KOPT-K1 (cell line): Measurements from ENCODE around the gene SFMBT2.
"Not testable (repeated sequence)": the region's sequence is repeated elsewhere in the genome, so short reads cannot be mapped to it uniquely, and the experiment has no call there.

ENCODE experiments used
- H3K27ac ChIP-seq: fragments of 200-600 bp; sonication (generic); 2 replicates; pipeline ENCODE4 v1.5.1; 2016; ENCODE audit warnings: antibody characterized with exemption, mild to moderate bottlenecking, low read depth, low read length; ENCODE audit not compliant: poor library complexity, severe bottlenecking
- H3K36me3 ChIP-seq: fragments of 200-600 bp; sonication (generic); 2 replicates; pipeline ENCODE4 v1.5.1; 2017; ENCODE audit warnings: antibody characterized with exemption, mild to moderate bottlenecking, low read length, moderate library complexity; ENCODE audit not compliant: insufficient read depth
- H3K9me3 ChIP-seq: fragments of 200-600 bp; sonication (generic); 2 replicates; pipeline ENCODE4 v1.5.1; 2017; ENCODE audit warnings: antibody characterized with exemption, low read length, mild to moderate bottlenecking; ENCODE audit not compliant: insufficient read depth, poor library complexity, severe bottlenecking

Gene SFMBT2

DNA sequence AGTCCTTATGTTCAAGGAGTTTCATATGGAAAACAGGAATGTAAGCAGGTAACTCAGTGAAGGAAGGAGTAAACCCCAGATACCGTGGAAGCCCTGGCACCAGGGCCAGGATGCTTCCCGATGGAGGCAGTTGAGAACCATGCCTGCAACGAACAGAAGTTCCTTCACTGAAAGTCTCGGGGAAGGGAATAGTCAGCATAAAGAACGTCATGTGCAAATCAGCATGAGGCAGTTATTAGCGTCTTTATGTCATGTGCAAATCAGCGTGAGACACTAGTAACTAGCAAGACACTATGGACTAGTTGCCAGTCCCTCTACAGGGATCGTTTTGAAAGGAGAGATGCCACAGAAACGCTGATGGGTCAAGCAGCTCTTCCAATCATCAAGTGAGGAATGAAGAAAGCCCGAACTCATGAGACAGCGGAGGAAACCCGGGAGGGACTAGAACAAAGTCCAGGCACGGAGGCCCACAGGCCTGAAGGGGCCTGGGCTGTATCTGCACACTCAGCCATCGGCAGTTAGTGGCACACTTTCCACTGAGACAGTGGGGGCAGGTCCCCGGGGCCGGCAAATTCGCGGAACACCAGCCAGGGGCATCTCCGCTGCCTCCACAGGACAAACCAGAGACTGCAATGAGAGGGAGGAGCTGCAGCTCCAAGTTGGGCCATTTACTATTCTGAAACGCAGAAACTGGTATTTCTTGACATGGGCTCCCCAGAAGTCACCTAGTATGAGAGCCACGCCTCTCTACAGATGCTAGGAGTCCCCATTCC, 109.6 kb downstream of the SFMBT2 start:
- no peak overlapping the region for H3K27ac ChIP-seq
- peaks cover 7% of the 10 kb centered on the region for H3K9me3 ChIP-seq
- peaks cover 8% of the 10 kb centered on the region; the same call in 1 of the 2 replicates for H3K36me3 ChIP-seq

DNA sequence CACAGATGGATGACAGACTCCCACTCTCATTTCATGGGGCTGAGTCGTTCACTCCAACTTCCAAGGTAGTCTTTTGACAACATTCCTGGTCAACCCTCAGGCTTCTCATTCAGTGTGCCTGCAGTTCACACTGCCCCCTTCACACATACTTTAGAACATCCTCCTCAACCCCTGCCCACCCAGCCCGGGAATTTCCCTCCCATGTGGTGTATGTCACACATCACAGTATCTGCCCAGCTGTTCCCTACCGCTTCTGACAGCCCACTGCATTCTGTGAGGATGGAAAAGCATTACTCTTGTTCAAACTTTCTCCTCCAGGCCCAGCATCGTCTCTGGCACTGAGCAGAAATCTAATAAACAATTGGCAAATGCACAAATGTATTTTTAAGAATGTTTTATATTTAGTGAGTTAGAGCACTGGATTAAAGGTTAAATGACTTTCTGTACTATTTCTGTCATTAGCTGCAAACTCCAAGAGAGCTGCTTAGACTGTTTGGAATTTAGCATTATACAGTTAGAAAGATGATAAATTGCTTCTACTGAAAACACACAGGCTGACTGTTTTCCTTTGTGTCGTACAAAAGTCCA, 110.4 kb downstream of the SFMBT2 start:
- 0 out of 2 replicates have a peak, but pooled peaks cover 8% of the 10 kb centered on the region for H3K36me3 ChIP-seq
- no peak overlapping the region for H3K27ac ChIP-seq
- H3K9me3 ChIP-seq: no peaks in the 10 kb centered on the region

- not testable (repeated sequence) for H3K9me3 ChIP-seq, H3K36me3 ChIP-seq, H3K27ac ChIP-seq
Measured at GRCh38 chr10:7299601-7300325, 111.1 kb downstream of the SFMBT2 start.

- Histone ChIP-seq H3K36me3 (0 out of 2 replicates have a peak, but pooled peaks cover 8% of the 10 kb centered on the region), H3K27ac (no peak overlapping the region), H3K9me3 (no peaks in the 10 kb centered on the region)
Measured at GRCh38 chr10:7298495-7298894, 112.3 kb downstream of the SFMBT2 start.

GRCh38 chr10:7297094-7297493, 113.7 kb downstream of the SFMBT2 start:
- H3K36me3 ChIP-seq: 0 out of 2 replicates have a peak, but pooled peaks cover 8% of the 10 kb centered on the region
- H3K9me3 ChIP-seq: no peaks in the 10 kb centered on the region
- no peak overlapping the region for H3K27ac ChIP-seq

DNA sequence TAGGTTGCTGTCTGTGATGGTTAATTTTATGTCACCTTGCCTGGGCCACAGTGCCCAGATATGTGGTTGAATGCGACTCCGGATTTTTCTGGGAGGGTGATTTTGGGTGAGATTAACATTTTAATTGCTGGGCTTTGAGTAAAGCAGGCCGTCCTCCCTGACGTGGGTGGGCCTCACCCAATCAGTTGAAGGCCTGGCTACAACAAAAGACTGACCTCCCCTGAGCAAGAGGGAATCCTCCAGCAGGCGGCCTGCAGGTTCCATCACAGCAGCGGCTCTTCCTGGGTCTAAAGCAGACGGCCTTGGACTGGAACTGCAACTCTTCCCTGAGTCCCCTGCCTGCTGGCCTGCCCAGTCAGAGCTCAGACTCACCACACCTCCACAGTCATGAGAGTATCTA, 114.2 kb downstream of the SFMBT2 start:
- Histone ChIP-seq H3K27ac (no peak overlapping the region), H3K9me3 (no peaks in the 10 kb centered on the region), H3K36me3 (0 out of 2 replicates have a peak, but pooled peaks cover 8% of the 10 kb centered on the region)

- Histone ChIP-seq H3K9me3 (no peaks in the 10 kb centered on the region), H3K36me3 (0 out of 2 replicates have a peak, but pooled peaks cover 9% of the 10 kb centered on the region), H3K27ac (no peak overlapping the region)
Measured at GRCh38 chr10:7296076-7296475, 114.8 kb downstream of the SFMBT2 start.

GRCh38 chr10:7293378-7293920, 117.4 kb downstream of the SFMBT2 start:
- H3K27ac ChIP-seq: no peak overlapping the region
- H3K36me3 ChIP-seq: peaks cover 11% of the 10 kb centered on the region; the same call in 1 of the 2 replicates
- H3K9me3 ChIP-seq: no peaks in the 10 kb centered on the region

DNA sequence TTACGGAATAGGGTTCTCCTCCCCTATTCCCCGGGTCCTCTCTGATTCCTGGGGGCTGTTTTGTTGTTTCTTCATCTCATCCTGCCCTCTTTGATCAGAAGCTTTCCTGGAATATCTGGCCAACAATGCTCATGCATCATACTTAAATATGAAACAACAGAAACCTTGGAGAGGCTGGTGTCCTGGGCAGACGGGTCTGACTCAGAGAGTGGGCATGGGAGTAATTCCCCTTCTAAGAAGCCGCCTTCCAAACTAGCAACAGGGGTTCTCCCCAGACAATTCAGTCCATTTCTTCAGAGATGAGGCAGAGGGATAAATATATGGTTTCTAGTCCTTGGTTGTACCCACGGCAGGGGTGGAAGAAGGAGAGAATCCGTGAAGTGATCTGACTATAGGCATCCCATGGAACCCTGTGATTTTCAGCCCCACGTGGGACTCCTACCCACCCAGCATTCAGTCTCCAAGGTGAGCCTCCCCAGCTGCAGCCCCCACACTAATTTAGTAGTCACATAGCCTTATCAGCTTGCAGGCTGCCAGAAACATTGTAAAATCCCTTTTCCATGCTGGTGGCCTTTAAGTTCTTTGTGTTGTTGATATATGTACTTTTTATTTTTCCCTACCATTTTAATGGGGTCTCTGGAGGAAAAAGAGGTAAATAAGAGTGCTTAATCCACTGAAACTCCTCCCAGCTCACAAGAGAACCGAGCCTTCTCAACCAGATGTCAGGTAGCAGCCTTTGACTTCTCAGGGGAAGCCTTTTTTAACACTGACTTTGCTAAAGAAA, 119.2 kb downstream of the SFMBT2 start:
- no peaks in the 10 kb centered on the region for H3K9me3 ChIP-seq
- H3K27ac ChIP-seq: no peak overlapping the region
- peaks cover 4% of the 10 kb centered on the region; the same call in 1 of the 2 replicates for H3K36me3 ChIP-seq

DNA sequence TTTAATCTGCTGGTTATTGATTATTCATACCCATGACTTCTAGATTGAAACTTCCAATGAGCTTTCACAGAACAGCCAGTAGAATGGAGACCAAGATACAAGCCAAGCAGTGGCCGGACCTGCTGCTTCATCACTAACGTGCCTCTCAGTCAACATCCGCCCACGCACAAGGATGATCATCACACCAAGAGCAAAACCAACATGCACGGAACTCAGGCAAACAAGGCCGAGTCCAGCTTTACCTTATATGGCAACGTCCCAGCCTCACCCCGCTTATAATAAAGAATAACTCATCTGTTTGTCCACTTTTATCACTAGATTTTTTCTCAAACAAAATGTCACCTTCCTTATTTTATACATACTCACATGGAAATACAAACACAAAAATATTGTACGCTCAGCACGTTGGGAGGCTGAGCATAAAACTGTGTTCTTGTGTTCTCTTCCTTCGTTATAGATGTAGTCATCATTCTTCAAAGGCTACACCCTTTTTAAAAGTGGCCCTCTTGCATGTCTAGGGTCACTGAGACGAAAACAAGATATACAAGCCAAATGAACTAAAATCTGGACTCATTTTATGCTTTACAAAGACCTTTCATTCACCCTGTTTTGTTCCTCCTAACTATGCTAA, 122.7 kb downstream of the SFMBT2 start:
- peaks cover 4% of the 10 kb centered on the region; the same call in 1 of the 2 replicates for H3K36me3 ChIP-seq
- H3K27ac ChIP-seq: no peak overlapping the region
- H3K9me3 ChIP-seq: no peaks in the 10 kb centered on the region

- Histone ChIP-seq H3K27ac (no peak overlapping the region), H3K36me3 (peaks cover 11% of the 10 kb centered on the region)
Measured at GRCh38 chr10:7287377-7287776, 123.5 kb downstream of the SFMBT2 start.

DNA sequence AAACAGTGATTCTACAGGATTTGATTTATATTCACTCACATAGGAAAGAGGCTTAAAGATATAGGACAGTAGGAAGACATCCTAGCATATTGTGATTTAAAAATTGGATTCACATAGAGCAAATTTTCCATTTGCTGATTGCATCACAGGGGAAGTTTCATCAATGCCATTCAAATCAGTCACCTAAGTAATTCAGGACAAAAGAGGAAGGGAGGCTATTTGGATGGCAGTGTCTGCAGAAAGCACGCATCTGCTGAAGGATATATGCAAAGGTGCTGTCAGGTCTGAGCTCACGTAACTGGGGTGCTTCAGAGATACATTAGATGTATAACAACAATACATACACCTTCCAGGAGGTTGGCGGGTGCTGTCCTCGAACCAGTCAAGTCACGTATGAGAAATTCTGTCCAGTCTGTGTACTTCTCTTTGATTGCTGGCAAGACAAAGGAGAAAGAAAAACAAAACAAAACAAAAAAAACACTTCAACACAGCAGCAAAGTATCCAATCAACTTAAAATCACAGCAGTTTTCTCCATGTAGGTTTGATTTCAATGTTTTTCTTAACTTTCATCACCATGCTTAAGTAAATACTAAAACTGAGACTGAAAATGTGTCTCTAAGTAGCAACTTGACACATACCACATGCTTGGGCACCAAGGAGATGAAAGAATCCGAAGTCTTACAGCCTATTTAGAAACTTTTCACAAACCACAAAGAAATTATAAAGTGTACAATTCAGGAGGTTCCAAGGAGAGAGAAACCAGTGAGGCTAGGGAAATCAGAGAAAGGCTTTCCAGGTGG, 125.1 kb downstream of the SFMBT2 start:
- peaks cover 12% of the 10 kb centered on the region for H3K36me3 ChIP-seq
- H3K9me3 ChIP-seq: no peaks in the 10 kb centered on the region
- H3K27ac ChIP-seq: no peak overlapping the region

More at GRCh38 chr10:7287377-7287776, 123.5 kb downstream of the SFMBT2 start:
- no peaks in the 10 kb centered on the region for H3K9me3 ChIP-seq

GRCh38 chr10:7283246-7283645, 127.6 kb downstream of the SFMBT2 start:
- Histone ChIP-seq H3K27ac (no peak overlapping the region), H3K36me3 (peaks cover 13% of the 10 kb centered on the region), H3K9me3 (no peaks in the 10 kb centered on the region)
